HepG2 (cell line): Measurements from ENCODE around the gene DDX18. TPM values are rescaled to one million over a fixed set of nuclear protein-coding genes. Genes with fewer than 3 reads are reported as not detected.

ENCODE experiments used
- ARHGAP35 ChIP-seq: sonication (generic); formaldehyde crosslinking; IDR thresholded peaks from 2 replicates; pipeline ENCODE4 v1.9.0; 2022; ENCODE audit warnings: mild to moderate bottlenecking, inconsistent platforms, moderate library complexity, missing genetic modification reagents, borderline replicate concordance
- ATF3 ChIP-seq: sonication (generic); formaldehyde crosslinking; IDR thresholded peaks from 2 replicates; pipeline ENCODE4 v1.4.0; 2020; ENCODE audit warnings: missing genetic modification reagents
- CHCHD3 ChIP-seq: sonication (generic); formaldehyde crosslinking; IDR thresholded peaks from 2 replicates; pipeline ENCODE4 v1.8.0; 2022; ENCODE audit warnings: mild to moderate bottlenecking, missing genetic modification reagents, moderate library complexity
- DNMT1 ChIP-seq: sonication (generic); formaldehyde crosslinking; IDR thresholded peaks from 2 replicates; pipeline ENCODE4 v1.5.1; 2020; ENCODE audit warnings: mild to moderate bottlenecking, missing genetic modification reagents
- DR1 ChIP-seq: sonication (generic); formaldehyde crosslinking; IDR thresholded peaks from 2 replicates; pipeline ENCODE4 v1.8.0; 2021; ENCODE audit warnings: mild to moderate bottlenecking, missing genetic modification reagents, inconsistent platforms
- EEA1 ChIP-seq: sonication (generic); formaldehyde crosslinking; IDR thresholded peaks from 2 replicates; pipeline ENCODE4 v1.5.1; 2020; ENCODE audit warnings: mild to moderate bottlenecking, missing genetic modification reagents, borderline replicate concordance
- MED8 ChIP-seq: sonication (generic); formaldehyde crosslinking; IDR thresholded peaks from 2 replicates; pipeline ENCODE4 v1.8.1; 2023; ENCODE audit warnings: mild to moderate bottlenecking, missing genetic modification reagents; ENCODE audit not compliant: insufficient replicate concordance
- NR2F6 ChIP-seq, 2 experiments: IDR thresholded peaks; 2 replicates each; pipeline ENCODE4 v1.6.1; 2016; ENCODE audit warnings: antibody characterized with exemption in 1 of 2, mild to moderate bottlenecking in 1 of 2
- PCBP1 ChIP-seq: fragments of 200-400 bp; formaldehyde crosslinking; IDR thresholded peaks from 2 replicates; pipeline ENCODE4 v1.6.1; 2017; ENCODE audit warnings: mild to moderate bottlenecking, low read depth, low read length, borderline replicate concordance
- RARG ChIP-seq: sonication (generic); formaldehyde crosslinking; IDR thresholded peaks from 2 replicates; pipeline ENCODE4 v1.4.0; 2020; ENCODE audit warnings: low read depth, mild to moderate bottlenecking, missing genetic modification reagents
- RFX1 ChIP-seq: fragments of 450-650 bp; IDR thresholded peaks from 2 replicates; pipeline ENCODE4 v1.6.1; 2017
- RFXANK ChIP-seq: IDR thresholded peaks from 2 replicates; pipeline ENCODE4 v1.6.1; 2016
- SCMH1 ChIP-seq: sonication (generic); formaldehyde crosslinking; IDR thresholded peaks from 2 replicates; pipeline ENCODE4 v1.9.0; 2021; ENCODE audit warnings: missing genetic modification reagents, mild to moderate bottlenecking, borderline replicate concordance
- TOPORS ChIP-seq: sonication (generic); formaldehyde crosslinking; IDR thresholded peaks from 2 replicates; pipeline ENCODE4 v1.8.0; 2023; ENCODE audit warnings: mild to moderate bottlenecking, missing genetic modification reagents
- ZBTB7A ChIP-seq: sonication (generic); formaldehyde crosslinking; IDR thresholded peaks from 2 replicates; pipeline ENCODE4 v1.8.0; 2022; ENCODE audit warnings: mild to moderate bottlenecking, missing genetic modification reagents
- ZFP37 ChIP-seq: sonication (generic); formaldehyde crosslinking; IDR thresholded peaks from 2 replicates; pipeline ENCODE4 v1.4.0; 2020; ENCODE audit warnings: missing genetic modification reagents, borderline replicate concordance
- ZNF124 ChIP-seq: sonication (generic); formaldehyde crosslinking; IDR thresholded peaks from 2 replicates; pipeline ENCODE4 v1.4.0; 2020; ENCODE audit warnings: missing genetic modification reagents
- ZNF282 ChIP-seq: fragments of 450-650 bp; IDR thresholded peaks from 2 replicates; pipeline ENCODE4 v1.6.1; 2018; ENCODE audit not compliant: partially characterized antibody
- ZNF414 ChIP-seq: sonication (generic); formaldehyde crosslinking; IDR thresholded peaks from 2 replicates; pipeline ENCODE4 v1.5.0; 2020; ENCODE audit warnings: missing genetic modification reagents
- ZNF543 ChIP-seq: sonication (generic); formaldehyde crosslinking; IDR thresholded peaks from 2 replicates; pipeline ENCODE4 v1.4.0; 2020; ENCODE audit warnings: mild to moderate bottlenecking, missing genetic modification reagents
- polyA plus RNA-seq, 8 experiments: library from polyadenylated mRNA; depleted of rRNA in 3 of 8; stranded (reverse) in 7 of 8; unstranded in 1 of 8; fragments of >200 nt; fragmentation: Illumina TruSeq in 4 of 8; extraction: Trizol in 4 of 8; gene quantifications; 2 replicates each; pipeline versions ENCODE4 v1.2.1 to v1.2.3, GENCODE V29; 2011 to 2016; ENCODE audit warnings: low read depth in 4 of 8, missing spikeins in 1 of 8, mixed read lengths in 1 of 8; ENCODE audit not compliant: insufficient read depth in 1 of 8
- total RNA-seq, 5 experiments: library from RNA; depleted of rRNA; stranded (reverse); fragments of >200 nt; fragmentation: Illumina TruSeq; extraction: Trizol; gene quantifications; 2 replicates each; pipeline ENCODE4 v1.2.3, GENCODE V29; 2016; ENCODE audit warnings: low read depth in 1 of 5
- TF ChIP-seq, protein P1 (sequence below): sonication (generic); formaldehyde crosslinking; IDR thresholded peaks from 2 replicates; pipeline ENCODE4 v1.4.0; 2020; ENCODE audit warnings: missing genetic modification reagents, borderline replicate concordance
- TF ChIP-seq, protein P2 (sequence below): sonication (generic); formaldehyde crosslinking; conservative IDR thresholded peaks from 2 replicates; pipeline ENCODE4 v1.8.0; 2022; ENCODE audit warnings: low read depth, missing genetic modification reagents

DDX18 gene
- total and polyA plus RNA-seq, 2 of the 13 experiments (the other 11 are each of a cell fraction or from before 2014, with no cell fraction given) = 64.0 to 134 TPM

DNA sequence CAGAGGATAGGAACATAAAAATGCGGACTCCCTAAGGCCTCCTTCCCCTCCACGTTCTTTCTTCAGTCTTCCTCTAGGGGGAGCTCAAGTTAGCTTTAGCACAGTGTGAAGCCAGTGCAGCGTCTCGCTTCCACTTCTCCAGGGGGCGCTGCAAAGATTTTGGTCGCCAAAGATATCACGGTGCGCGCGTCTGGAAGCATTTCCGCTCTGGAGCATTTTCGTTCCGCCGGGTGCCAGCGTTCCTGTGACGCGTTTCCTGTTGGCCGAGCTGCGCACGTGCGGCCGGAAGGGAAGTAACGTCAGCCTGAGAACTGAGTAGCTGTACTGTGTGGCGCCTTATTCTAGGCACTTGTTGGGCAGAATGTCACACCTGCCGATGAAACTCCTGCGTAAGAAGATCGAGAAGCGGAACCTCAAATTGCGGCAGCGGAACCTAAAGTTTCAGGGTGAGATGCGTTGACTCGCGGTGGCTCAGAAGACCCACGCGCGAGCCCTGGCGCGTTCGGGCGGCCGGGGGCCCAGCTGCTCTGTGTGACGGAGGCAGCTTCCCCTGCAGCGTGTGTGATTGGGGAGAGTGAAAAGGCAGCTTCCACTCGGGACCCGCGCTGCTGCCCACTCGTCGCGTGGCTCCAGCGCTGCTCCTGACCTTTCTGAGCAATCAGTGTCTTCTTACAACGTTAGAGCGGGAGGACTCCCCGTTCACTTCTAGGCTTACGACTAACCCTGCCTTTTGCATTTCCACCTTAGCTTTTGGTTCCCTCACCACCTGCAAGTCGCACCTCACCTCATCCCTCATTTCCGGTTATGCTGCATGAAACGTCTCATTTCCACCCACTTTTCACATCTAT is at the start of gene DDX18 (continued):
- no peak for TF ChIP-seq RARG (CRISPR knock-in tag)
- TF ChIP-seq RFXANK (CRISPR knock-in tag) = peak; percentile 92
- TF ChIP-seq ARHGAP35 = 0 out of 2 replicates have a peak, but pooled peaks have one; percentile 88
- no peak for TF ChIP-seq SCMH1 (CRISPR knock-in tag)
- TF ChIP-seq TOPORS (CRISPR knock-in tag) = peak; percentile 93; the same call in 1 of the 2 replicates
- TF ChIP-seq ATF3 (CRISPR knock-in tag) = 0 out of 2 replicates have a peak, but pooled peaks have one; percentile 36
- TF ChIP-seq ZFP37 = peak; percentile 91
- peak; percentile 96 for TF ChIP-seq ZNF414 (CRISPR knock-in tag)
- no peak for TF ChIP-seq PCBP1
- TF ChIP-seq ZBTB7A (CRISPR knock-in tag) = no peak
- TF ChIP-seq DR1 (CRISPR knock-in tag) = peak; percentile 83
- TF ChIP-seq, protein P1, sequence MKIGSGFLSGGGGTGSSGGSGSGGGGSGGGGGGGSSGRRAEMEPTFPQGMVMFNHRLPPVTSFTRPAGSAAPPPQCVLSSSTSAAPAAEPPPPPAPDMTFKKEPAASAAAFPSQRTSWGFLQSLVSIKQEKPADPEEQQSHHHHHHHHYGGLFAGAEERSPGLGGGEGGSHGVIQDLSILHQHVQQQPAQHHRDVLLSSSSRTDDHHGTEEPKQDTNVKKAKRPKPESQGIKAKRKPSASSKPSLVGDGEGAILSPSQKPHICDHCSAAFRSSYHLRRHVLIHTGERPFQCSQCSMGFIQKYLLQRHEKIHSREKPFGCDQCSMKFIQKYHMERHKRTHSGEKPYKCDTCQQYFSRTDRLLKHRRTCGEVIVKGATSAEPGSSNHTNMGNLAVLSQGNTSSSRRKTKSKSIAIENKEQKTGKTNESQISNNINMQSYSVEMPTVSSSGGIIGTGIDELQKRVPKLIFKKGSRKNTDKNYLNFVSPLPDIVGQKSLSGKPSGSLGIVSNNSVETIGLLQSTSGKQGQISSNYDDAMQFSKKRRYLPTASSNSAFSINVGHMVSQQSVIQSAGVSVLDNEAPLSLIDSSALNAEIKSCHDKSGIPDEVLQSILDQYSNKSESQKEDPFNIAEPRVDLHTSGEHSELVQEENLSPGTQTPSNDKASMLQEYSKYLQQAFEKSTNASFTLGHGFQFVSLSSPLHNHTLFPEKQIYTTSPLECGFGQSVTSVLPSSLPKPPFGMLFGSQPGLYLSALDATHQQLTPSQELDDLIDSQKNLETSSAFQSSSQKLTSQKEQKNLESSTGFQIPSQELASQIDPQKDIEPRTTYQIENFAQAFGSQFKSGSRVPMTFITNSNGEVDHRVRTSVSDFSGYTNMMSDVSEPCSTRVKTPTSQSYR (CRISPR knock-in tag) = no peak; the same call in 1 of the 2 replicates
- peak; percentile 48; the same call in 1 of the 2 replicates for TF ChIP-seq DNMT1
- peak; percentile 91; the same call in 1 of the 2 replicates for TF ChIP-seq CHCHD3 (CRISPR knock-in tag)
- 0 out of 2 replicates have a peak, but pooled peaks have one; percentile 55 for TF ChIP-seq ZNF543 (CRISPR knock-in tag)
- peak; percentile 79 for TF ChIP-seq MED8 (CRISPR knock-in tag)
- TF ChIP-seq, protein P2, sequence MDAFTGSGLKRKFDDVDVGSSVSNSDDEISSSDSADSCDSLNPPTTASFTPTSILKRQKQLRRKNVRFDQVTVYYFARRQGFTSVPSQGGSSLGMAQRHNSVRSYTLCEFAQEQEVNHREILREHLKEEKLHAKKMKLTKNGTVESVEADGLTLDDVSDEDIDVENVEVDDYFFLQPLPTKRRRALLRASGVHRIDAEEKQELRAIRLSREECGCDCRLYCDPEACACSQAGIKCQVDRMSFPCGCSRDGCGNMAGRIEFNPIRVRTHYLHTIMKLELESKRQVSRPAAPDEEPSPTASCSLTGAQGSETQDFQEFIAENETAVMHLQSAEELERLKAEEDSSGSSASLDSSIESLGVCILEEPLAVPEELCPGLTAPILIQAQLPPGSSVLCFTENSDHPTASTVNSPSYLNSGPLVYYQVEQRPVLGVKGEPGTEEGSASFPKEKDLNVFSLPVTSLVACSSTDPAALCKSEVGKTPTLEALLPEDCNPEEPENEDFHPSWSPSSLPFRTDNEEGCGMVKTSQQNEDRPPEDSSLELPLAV (CRISPR knock-in tag) = no peak
- TF ChIP-seq ZNF124 (CRISPR knock-in tag) = peak; percentile 87; the same call in 1 of the 2 replicates
- TF ChIP-seq ZNF282 = no peak
- peak; percentile 23; the same call in 1 of the 2 replicates for TF ChIP-seq NR2F6 (IDR thresholded peaks at IDR 0.05)
- peak; percentile 57; the same call in 1 of the 2 replicates for TF ChIP-seq NR2F6 (CRISPR knock-in tag; IDR thresholded peaks at IDR 0.05)
- peak; percentile 58; the same call in 1 of the 2 replicates for TF ChIP-seq EEA1 (CRISPR knock-in tag)
- TF ChIP-seq RFX1 = no peak
